Glomerular visceral epithelial cell (primary cell): Measurements from ENCODE around the gene CNTLN.
"Not testable (repeated sequence)": the region's sequence is repeated elsewhere in the genome, so short reads cannot be mapped to it uniquely, and the experiment has no call there.

Experiments used
- DNase-seq: peaks from one replicate; pipeline ENCODE4 v3.0.0-alpha.2; 2016; ENCODE audit errors: extremely low spot score

The CNTLN gene

DNA sequence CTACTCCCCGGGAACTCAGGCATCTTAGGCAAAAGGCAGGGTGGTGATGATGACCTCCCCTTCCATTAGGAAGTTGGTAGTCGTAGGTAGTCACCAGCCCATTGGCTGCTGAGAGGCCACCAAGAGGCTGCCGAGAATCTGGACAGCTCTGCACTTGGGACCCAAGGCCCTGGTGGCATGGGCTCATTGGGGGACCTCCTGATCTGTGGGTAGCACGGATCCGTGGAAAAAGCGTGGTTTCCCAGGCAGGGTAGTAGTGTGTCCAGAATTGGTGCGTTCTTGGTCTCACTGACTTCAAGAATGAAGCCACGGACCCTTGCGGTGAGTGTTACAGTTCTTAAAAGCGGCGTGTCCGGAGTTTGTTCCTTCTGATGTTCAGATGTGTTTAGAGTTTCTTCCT lies 158.8 kb downstream of the CNTLN start:
- DNase-seq, result no peak

DNA sequence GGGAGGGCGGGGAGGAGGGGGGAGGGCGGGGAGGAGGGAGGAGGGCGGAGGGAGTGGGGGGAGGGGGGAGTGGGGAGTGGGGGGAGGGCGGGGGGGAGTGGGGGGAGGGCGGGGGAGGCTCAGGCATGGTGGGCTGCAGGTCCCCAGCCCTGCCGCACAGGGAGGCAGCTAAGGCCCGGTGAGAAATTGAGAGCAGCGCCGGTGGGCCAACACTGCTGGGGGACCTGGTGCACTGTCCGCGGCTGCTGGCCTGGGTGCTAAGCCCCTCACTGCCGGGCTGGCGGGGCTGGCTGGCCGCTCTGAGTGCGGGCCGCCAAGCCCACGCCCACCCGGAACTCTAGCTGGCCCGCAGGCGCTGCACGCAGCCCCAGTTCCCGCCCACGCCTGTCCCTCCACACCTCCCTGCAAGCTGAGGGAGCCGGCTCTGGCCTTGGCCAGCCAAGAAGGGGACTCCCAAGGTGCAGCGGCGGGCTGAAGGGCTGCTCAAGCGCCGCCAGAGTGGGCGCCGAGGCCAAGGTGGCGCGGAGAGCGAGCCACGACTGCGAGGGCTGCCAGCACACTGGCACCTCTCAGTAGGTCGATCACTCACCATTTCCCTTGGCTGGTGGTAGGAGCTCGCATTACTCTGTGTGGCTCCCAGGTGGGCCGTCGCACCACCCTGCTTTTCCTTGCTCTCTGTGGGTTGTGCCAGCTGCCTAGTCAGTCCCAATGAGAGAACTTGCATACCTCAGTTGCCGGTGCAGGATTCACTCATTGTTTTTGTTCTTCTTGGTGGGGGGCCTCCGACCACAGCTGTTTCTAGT lies 160.2 kb downstream of the CNTLN start:
- DNase-seq, result no peak

DNA sequence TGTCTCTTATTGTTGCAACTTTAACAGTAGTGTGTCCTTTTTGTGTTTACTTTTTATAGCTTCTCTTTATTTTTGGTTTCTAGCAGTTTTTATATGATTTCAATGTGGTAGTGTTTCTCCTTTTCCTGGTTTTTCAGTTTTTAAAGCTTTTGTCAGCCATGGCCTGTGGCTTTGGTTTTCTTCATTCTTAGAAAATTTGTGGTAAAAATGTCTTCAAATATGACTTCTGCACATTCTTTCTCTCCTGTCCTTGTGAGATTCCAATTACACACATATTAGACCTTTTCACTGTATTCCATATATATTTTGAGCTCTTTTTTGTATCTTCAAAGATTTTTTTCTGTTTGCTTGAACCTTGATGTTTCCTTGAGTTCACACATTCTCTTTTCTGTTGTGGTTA lies 180.5 kb downstream of the CNTLN start:
- no peak for DNase-seq

DNA sequence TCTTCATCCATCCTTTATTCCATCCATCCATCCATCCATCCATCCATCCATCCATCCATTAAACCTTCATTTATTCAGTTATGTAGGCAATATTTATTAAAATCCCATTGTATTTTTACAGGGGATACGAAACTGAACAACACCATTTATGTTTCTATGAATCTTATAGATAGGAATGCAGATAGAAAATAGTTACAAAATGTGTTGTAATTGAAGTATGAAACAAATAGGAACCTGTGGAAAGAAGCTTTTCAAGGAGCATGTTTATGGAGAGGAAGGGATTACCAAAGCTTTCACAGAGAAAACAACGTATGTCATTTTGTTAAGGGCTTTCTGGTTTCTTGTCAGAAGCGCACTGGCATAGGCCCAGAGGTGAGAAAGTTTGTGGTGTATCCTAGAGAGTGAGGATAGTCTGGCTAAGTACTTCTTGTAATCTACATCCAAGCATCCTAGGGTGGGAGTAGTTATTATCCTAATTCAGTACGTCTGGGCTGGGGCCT lies 184.0 kb downstream of the CNTLN start:
- no peak for DNase-seq

DNA sequence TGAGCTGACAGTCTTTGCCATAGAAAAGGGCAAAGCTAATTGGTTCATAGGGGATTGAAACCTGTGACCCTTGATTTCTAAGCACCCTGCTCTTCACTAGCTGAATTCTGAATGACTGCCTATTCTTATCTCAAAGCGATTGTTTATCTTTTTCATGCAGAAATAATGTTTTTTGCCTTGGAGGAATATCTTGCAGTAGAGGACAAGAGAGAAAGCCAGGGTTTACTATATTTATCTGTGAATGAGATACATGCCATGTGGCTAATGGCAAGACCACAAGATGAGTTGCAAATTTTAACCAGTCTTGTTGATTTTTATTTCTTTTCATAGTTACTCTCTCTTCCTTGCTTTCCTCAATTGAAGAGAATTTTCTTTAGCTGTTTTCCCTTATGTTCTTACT lies 185.0 kb downstream of the CNTLN start:
- no peak for DNase-seq

DNA sequence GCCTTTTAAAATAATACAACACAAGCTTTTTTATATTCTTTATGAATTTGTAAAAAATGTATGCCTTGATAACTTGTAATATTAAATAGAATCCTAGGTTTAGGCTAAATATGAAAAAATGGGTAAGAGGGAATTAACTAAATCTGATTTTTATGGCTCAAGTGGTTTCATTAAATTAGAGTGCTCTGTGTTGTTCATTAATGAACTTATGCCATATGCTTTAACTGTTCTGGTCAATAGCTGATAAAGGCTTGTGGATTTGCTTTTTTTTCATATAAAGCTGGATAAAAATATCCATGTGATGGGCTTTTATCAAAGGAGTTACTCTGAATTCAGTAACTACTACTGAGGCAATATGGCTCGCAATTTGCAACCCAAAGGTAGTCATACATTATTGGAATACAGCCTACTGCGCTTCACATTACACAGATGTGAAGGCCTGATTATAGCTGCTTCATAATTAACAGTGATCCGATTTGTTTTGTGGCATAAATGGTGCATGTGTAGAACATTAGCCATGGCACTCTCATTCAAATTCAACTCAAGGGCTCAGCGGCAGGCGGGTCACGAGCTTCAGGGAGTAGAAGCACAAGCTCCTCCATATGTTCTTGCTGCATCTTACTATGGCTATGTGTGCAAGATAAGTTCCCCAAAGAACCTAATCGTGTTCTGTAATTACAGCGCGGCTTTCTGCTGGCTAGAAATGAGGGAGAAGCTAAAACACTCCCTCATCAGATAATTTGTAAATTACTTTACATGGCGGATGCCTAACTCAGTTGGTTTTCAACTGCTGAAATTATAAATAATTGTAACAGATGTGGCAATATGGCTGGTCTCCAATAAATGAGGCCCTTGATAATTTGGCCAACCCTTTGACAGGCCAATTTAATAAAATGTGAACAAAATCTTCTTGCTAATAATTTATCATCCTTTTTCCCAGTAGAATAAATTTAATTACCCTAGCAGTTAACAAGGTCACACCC lies 188.3 kb downstream of the CNTLN start:
- no peak for DNase-seq

DNA sequence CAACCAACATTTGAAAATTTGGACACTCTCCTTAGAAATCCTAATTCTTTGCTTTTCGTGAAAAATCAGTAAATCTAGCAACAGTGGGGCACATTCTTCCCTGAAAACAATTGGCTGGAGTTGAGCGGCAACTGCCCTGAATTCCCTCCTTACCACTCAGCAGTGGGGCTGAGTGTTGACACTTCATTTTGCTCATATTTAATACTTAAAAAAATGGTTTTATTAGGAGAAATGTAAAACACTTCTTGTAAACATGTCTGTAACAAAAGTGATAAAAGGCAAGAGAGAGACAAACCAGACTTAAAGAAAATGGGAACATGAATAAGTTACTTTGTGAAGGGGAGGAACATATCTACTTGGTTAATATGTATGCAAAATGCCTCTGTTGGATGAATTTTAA lies 193.5 kb downstream of the CNTLN start:
- no peak for DNase-seq

DNA sequence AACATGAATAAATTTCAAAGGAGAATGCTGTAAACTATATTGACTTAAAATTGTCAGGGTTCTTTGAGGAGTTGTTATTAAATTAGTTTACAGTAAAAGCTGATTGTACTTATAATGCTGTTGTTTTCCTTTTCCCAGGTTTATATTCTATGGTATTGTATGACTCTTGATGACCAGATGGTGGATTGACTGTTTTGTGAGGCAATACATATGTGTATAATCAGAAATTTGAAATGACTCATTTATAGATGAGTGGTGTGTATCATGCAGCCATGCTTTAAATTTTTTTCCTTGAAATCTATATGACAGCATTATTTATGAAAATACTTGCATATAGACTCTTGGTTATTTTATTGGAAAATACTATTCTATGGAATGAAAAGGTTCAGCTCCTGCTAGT lies 195.3 kb downstream of the CNTLN start:
- DNase-seq, result no peak

DNA sequence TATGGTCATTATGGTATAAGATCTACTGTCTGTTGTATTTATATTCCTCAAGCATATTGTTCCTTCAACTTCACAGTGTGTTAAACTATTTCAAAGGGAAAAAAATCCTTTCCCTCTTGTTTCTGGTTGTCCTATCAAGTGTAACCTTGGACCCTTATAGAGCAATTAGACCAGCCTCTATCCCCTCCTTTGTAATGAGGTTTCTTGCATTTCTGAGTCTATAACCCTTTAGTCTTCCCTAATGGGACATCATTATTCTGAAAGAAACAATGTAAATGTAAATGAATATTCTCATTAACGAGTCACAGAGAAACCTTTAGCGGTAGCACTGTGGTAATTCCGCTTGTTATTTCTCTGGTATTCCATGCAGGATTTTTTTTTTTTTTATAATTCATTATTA lies 197.3 kb downstream of the CNTLN start:
- no peak for DNase-seq

DNA sequence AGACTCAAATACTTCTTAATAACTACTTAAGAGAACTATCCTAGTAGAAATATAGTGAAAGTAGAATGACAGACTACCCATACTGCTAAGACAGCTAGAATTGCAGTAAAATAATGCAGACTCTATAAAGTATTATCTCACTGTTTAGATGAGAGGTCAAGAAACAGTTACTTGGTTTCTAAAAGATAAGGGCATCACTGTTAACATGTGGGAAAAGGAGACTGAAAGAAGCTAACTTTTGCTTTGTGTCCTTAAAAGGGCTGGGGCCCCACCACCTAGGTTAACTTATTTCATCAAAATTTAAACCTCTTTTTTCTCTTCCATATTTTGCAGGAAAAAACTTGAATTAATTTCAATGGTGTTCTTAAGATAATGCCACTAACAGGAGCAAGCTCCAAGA lies 204.3 kb downstream of the CNTLN start:
- no peak for DNase-seq

DNA sequence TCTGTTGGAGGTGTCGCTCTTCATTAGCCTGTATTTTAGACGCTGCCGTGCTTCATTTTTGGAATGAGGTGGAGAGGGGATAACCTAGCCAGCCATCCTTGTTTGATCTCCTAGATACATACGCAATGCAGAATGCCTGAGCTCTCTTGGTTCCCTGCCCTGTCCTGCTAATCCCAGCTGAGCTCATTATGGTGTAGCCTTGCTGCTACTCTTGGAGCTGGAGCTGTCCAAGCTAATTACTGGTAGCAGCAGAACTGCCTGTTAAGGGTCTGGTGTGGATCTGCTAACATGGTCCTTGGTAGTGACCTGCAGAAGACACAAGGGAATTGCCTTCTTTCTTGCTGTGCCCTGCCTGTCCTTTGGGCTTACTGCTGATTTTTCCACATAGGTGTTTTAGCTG lies 207.9 kb downstream of the CNTLN start:
- DNase-seq, result no peak

DNA sequence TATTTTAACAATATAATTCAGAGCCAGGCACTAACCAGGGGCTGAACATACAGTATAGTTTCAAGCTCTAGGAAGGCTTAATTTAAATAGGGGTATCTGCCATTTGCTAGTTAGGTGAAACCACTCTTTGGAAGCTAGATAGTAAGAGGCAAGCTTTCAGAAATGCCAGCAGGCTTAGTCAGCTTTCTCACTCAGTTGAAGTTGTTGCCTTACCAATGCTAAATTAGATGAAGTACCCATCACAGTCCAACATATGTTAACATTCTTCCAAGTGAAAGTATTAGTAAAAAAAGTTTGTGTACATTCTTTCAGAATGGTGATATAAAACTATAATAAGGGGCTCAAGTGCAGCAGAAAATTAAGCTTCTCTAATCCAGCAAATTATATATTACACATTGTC lies 215.0 kb downstream of the CNTLN start:
- peak; percentile 9 for DNase-seq

DNA sequence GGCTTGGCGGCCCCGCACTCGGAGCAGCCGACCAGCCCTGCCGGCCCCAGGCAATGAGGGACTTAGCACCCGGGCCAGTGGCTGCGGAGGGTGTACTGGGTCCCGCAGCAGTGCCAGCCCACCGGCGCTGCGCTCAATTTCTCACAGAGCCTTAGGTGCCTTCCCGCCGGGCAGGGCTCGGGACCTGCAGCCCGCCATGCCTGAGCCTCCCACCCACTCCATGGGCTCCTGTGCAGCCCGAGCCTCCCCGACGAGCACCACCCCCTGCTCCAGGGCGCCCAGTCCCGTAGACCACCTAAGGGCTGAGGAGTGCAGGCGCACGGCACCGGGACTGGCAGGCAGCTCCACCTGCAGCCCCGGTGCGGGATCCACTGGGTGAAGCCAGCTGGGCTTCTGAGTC lies 219.2 kb downstream of the CNTLN start:
- not testable (repeated sequence) for DNase-seq

DNA sequence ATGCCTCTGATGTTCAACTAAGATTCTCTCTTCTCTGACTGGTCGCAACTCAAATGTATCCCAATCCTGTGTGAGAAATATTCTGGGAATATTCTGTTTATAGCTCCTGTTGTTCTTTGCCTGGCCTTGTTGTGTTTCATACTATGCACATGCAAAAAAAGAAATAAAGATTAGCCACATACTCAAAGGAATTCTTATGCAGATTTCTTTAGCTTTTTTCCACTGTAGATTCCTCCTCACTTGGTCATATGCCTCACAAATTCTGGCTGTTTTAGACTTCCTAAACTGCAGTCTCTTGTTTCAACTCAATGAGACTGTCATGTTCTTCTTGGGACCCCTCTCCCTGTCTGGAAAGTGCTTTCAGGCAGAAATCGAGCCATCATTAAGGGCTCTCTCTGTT lies 226.5 kb downstream of the CNTLN start:
- DNase-seq, result no peak

DNA sequence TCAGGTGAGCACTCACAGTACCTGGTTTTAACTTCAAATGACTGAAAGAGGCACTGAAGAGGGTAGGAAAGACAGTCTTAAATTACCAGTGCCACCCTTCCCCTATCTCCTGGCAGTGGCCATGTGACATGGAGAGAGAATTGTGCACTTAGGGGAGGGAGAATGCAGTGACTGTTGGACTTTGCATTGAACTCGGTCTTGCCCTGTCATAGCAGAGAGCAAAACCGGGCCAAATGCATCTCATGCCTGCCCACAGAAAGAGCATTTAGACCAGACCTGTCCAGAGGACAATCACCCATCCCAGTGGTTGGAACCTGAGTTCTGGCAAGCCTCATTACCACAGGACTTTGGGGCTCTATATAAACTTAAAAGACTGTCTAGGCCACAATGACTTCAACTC lies 232.2 kb downstream of the CNTLN start:
- no peak for DNase-seq

DNA sequence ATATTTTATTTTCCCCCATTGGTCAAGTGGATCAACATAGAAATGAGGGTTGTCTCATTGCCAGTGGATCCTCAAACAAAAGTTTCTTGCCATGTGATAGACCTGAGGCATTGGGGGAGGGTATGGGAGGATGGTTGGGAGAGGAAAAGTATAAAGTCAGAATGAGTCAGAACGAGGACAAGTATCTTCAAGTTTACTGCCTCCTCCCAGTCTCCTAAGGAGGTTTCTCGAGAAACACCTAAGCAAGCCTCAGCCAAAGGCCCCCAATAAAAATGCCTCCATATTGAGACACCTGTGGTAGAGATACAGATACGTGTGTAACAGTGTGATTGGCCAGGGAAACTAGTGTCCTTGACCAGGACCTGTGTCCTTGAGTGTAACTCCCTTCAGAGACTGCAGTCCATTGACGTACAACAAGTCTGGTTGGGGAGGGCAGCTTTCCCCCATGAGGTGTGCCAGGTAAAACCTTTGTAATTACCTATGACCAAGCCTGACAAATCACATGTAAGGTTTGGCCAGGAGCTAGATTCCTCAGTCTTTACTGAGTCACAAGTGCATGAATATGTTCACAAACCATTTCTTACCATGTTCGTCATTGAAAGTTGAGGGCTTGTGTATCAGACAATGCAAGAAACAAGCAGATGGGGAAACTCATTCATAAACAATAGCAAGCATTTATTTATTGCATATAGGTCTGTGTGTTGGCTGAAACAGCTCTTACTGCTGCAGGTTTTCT lies 245.5 kb downstream of the CNTLN start:
- DNase-seq, result no peak

DNA sequence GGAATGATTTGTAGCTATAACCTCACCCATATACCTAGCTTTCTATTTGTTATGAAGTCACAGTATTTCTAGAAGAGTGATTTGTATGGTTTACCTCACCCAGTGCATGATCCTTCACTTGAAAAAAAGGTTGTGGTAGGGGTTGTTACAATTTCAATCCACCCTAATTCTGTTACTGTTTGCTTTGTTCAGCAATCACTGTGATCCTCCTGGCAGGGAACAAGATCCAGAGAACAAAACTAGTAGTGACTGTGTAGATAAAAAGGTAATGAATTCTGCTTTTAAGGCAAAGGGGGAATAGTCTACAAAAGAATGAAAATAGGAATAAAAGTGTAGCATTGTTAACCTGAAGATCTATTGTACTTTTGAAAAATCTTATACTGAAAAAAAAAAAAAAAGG lies 252.7 kb downstream of the CNTLN start:
- DNase-seq, result no peak

DNA sequence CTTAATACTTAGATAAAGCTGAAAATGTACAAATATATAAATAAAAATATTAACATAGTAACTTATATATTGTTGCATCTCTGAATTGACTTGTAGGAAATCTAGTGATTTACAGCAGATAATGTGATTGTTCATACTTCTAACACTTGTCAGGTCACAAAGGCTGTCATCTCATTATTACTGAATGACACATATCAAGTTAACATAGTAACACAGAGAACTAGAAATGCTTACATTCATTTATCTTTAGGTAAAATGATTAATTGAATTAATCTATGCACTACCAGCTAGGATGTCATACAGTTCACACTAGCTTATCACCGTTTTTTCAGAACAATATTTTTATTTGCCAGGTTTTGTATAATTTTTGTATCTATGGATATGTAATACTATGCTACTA lies 254.2 kb downstream of the CNTLN start:
- DNase-seq, result no peak

DNA sequence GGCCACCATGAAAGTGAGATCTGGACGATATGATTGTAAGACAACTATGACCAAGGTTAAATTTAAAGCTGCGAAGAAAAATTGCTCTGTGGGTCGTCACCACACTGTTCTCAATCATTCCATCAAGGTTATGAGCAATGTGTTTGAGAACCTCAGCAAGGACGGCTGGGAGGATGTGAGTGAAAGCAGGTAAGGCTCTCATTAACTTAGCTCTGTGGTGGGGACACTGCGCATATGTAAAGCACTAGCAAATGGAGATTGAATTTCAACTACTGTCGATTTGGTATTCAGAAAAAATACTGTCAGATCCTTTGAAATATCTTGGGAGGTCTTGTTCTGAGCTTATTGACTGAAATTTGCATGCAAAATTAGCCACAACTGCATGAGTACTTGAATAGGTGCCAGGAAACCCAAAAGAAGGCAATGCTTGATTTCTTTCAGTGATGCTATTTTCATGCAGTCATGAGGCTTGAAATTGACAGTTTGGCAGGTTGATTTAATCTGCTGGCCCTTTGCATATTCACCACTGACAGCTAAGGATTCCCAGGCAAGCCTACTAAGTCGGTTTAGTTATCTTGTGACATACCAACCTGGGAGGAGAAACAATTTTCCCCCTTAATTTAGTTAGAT lies 260.2 kb downstream of the CNTLN start:
- DNase-seq, result no peak

DNA sequence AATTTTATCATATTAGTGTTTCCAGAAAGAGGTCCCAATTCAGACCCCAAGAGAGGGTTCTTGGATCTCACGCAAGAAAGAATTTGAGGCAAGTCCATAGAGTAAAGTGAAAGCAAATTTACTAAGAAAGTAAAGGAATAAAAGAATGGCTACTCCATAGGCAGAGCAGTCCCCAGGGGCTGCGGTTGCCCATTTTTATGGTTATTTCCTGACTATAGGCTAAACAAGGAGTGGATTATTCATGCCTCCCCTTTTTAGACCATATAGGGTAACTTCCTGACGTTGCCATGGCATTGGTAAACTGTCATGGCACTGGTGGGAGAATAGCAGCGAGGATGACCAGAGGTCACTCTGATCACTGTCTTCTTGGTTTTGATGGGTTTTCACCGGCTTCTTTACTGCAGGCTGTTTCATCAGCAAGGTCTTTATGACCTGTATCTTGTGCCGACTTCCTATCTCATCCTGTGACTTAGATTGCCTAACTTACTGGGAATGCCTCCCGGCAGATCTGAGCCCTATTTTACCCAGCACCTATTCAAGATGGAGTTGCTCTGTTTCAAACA lies 262.4 kb downstream of the CNTLN start:
- DNase-seq, result not testable (repeated sequence)

DNA sequence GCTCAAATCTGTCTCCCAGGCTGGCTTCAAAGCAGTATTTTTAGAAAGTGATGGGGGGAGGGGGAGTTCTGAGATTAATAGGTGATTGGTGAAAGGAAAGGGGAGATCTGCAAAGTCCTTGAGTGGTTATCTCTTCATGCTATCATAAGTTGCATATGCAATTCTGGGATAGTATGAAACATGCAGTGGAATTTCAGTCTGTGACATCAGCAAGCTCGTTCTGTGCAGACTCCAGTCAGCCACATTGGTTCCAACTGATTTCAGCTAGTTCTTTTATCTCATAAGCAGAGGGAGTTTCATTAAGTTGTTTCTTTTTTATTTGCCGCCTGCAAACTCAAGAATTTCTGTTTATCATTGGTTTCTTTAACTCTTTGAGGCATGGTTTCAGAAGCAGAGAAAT lies 263.5 kb downstream of the CNTLN start:
- no peak for DNase-seq
